NK-92 (cell line): ENCODE results near the gene C1orf74.
"Not testable (repeated sequence)": the region's sequence is repeated elsewhere in the genome, so short reads cannot be mapped to it uniquely, and the experiment has no call there.

Source experiments
- DNase-seq: peaks from one replicate; lab custom pipeline; 2025; ENCODE audit not compliant: unreplicated experiment; lab: John Stamatoyannopoulos, UW

The C1orf74 gene

DNA sequence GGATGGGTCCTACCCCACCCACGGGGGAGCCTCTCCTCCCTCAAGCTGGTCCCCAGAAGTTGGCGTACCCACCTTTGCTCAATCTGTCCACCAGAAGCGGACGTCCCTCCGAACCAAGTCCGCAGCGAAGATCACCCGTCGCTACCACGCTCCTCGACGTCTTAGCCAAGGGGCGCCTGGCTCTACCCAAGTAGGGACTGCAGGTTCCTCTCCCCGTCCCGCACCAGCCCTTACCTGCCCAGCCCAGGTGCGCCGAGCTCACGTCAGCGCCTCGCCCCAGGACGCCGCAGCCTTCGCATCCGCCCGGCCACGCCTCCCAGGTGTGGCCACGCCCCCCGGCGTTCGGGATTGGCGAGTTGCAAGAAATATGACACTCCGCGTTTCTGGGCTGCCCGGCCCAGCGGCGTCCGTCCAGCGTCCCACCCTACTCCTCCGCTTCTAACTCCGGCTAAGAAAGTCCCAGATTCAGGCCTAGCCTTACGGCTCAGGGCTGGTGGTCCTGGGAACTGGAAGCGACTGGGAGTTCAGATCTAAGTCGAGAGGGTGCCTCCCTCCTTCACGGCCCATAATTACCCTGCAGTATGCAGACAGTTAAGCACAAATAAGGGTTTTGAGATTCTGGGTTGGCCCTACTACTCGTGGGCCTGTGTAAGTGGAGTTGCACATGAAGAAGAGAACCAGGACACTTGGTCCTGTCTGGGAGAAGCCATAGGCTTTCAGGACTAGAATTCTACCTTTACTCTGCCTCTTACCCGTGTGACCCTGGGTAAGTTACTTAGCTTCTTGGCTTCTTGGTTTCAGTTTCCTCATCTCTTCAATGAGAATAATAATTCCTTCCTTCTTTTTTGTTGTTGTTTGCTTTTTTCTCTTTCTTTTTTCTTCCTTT, 21.8 kb upstream of the C1orf74 start, which contains the start of gene IRF6:
Gene IRF6 (minus strand): TSS at position 268 of the 886 bp plus-strand sequence. CDS start 4,729 bp downstream, outside the sequence.
- DNase-seq, result no peak

DNA sequence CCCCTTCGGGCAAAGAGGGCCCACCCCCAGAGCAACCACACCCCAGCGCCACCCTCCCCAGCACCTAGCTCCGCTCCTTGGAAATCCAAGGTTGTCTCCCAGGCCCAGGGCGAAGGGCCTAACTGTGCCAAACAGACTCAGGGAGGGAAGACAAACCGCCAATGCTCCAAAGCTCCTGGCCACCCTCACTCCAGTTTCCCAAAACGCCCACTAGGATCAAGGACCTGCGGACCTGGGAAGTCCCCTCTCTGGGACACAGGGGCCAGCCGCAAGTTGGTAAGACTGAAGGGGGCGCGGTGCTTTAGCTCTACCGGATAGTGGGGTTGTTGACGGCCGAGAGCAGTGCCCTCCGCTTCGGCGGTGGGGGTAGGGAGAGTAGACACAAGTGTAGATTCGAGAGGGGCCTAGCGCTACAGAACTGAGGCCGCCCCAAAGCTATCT, 21.0 kb upstream of the C1orf74 start:
- DNase-seq, result no peak

DNA sequence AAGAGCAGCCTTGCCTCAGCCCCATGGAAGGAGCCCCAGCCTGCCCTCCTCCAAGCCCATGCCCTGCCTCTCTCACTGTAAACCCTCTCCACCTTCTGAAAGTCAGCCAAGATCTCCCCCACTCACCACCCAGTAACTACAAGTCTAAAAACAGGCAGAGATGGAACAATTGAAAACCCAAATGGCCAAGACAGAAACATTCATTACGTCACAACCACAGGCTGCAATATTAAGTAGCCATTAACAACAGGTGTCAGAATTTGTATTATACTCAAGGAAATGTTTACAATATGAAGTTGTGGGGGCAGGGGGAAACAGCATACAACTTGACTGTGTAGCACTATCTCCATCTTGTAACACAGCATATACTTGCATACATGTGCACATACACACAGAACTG, 19.2 kb upstream of the C1orf74 start:
- no peak for DNase-seq

DNA sequence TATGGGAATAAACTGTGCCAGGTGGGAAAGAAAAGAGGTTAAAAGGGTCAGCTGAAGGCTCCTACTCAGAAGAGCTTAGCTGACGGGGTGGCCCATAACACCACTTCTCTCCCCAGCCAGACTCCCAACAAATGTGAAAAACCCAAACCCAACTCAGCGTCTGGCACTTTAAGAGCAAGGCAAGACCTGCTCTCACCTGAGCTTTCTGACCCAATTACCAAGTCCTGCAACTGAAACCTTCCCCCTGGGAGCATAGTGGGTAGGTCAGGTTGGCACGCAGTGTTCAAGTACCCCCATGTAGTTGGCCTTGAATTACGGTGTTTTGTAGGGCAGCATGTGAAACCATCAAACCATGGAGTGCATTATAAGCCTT, 18.4 kb upstream of the C1orf74 start:
- DNase-seq, result no peak

DNA sequence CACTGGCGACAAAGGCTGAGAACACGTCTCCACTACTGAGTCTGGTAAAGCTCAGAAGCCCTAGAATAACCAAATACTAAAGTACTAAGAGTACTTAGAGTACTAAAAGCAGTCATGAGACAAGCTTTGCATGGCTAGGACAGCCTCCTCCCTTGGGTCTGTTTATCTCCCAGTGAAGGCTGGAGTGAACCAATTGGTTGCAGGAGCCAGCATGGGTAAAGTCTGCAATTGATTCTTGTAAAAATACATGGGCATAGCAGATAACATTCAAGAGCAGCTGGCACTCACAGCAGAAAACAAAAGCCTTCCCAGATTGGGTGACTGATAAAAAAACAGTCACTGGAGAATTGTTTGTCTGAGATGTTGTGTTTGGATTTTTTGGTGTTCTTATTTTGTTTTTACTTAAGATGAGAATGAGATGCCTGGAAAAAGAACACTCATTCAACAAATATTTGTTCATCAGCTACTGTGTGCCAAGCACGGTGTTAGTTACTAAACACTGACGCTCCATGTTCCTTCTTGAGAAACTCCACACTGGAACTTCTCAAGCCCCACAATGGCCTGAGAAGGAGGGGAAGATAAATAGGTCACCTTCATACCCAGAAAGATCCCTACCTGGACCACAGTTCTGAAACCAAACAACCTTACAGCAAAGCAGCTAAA, 17.9 kb upstream of the C1orf74 start:
- no peak for DNase-seq

DNA sequence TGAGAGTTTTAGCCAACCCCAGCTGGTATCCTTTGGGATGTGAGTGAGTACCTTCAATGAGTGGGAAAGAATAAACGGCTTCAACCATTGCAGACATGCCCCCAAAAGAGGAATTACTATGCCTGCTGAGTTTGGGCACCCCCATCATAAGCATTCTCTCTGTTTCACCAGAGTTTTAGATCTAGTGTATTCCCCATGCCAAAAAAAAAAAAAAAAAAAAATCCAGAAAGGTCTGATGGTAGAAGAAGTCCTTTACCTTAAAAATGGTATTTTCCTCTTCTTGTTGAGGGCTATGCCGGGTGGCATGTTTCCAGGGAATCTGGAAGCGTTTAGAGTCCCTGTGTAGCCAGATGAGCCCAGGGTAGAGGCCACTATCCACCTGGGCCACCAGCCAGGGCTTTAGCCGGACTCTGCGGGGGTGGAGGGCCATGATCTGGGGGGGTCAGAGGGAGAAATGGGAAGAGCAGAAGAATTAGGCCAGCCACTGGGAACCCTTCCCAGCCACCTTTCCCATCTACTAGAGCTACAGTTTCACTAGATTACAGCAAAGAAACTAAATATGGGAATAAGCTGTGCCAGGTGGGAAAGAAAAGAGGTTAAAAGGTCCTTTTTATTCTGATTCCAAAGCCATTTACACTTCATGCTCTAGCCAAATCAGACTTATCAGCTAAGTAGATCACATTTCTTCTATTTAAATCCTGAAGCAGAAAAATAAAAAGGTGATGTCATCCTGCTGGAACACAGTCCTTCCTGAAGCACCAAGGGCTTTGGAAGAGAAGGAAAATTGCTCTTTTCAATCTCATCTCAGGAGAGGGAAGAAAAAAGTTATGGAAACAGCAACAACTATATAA, 16.9 kb upstream of the C1orf74 start:
- no peak for DNase-seq

DNA sequence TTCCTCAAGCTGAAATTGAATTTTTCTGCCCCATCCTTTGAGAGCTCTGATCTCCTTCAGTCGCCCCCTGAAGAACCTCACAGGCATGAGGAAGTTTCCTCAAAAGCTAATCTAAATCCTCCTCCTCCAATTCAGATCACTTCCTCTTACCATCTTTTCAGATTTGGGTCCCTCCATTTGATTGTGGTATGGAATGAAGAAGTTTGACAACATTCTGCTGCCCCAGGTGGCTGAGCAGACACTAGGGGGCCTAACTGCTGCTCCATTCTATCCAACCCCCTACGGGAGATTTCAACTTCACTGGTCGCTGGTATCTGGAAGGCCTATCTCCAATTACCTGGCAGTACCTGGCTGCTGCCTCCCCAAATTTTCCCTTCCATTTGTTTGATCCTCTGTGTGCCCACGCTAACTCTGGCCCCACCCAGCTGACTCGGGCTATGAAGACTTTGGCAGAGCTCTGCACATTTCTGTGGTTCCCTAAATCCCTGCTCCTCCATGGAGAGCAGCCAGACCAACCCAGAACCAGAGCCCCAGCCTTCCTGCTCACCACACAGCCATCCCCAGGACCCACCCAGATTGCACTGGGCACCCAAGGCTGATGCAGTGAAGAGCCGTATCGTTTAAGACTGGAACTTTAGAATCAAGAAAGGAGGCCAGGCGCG, 13.8 kb upstream of the C1orf74 start:
- no peak for DNase-seq

DNA sequence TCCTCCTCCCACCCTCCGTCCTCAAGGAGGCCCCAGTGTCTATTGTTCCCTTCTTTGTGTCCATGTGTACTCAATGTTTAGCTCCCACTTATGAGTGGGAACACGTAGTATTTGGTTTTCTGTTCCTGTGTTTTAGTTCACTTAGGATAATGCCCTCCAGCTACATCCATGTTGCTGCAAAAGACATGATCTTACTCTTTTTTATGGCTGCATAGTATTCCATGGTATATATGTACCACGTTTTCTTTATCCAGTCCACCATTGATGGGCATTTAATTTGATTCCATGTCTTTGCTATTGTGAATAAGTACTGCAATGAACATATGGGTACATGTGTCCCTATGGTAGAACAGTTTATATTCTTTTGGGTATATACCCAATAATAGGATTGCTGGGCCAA, 9.4 kb upstream of the C1orf74 start:
- DNase-seq, result not testable (repeated sequence)

DNA sequence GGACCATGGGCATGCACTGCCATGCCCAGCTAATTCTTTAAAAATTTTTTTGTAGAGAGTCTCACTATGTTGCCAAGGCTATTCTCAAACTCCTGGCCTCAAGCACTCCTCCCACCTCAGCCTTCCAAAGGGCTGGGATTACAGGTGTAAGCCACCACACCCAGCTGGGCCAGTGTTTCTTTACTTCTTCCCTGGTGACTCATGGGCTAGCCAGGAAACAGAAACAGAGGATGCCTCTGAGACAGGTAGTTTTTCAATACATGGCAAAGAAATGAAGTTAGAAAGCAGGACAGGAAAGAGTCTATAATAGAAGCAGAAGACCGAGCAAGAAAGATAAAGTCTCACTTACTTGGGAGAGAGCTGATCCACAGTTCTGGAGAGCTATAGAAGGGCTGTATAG, 7.6 kb upstream of the C1orf74 start:
- no peak for DNase-seq

DNA sequence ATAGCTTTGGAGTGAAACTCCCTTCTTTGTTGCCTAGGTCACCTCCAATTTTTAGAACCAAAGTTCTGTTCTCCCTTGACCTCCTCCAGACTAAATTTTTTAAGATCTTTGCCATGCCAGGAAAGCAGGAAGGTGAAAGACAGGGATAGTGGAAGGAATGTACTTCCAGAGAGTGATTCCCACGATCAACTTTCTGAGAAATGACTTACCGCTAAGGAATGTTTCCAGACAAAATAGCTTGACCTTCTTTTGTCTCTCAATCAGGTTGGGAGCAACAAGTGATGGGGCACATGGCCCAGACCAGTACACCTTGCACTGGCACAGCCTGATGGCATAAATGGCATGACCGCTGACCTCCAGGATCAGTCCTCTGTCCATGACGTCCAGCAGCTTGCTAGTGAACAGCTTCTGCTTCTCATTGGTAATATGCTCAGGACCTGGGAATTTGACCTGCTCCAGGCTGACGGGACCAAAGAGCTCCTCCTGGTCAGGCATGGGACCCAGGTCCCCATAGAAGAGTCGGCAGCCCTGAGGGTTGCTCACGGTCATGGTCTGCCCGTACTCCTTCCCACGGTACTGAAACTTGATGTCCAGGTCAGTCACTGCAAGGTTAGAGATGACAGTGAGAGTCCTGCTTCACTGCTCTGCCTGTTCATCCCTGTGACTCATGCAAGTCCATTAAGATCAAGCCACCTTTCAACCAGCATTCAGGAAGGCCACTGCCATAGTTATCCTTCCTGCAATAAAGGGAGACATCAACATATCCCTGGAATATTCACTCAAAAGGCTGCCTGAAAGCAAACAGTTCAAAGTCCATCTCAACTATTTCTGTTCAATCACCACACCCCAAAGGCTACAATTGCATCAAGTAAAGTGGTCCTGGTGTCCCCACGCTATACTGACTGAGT, 6.2 kb upstream of the C1orf74 start:
- DNase-seq, result no peak

DNA sequence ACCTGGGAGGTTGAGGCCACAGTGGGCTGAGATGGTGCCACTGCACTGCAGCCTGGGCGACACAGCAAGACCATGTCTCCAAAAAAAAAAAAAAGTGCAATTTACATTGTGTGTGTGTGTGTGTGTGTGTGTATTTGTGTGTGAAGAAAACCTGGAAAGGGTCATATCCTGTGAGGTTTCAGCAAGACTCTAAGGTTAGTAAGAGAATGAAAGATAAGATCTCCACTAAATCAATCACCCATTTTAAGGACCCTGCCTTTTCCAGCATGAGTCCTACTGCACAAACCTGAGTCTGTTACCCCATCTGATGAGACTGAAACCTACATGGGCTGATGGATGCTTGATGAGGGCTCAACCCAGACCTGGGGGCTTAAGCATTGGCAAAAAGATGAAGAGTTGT, 4.9 kb upstream of the C1orf74 start:
- DNase-seq, result no peak

DNA sequence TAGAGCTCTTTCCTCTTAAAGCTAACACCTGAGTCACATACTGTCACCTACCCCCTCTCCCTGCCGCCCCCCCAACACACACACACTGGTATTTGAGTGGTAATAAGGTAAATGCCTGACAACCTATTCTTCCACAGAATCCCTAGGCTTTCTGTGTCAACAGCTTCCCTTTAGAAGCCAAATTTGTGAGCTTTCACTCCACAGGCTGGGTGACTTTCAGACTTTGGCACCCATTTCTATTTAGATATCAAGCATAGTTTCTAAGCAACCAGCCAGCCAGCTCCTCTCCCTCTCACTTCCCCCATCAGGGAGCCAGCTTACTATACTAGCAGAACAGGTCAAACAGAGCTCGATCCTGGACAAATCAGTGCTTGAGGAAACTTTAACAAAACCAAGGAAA, 3.2 kb upstream of the C1orf74 start:
- DNase-seq, result no peak

DNA sequence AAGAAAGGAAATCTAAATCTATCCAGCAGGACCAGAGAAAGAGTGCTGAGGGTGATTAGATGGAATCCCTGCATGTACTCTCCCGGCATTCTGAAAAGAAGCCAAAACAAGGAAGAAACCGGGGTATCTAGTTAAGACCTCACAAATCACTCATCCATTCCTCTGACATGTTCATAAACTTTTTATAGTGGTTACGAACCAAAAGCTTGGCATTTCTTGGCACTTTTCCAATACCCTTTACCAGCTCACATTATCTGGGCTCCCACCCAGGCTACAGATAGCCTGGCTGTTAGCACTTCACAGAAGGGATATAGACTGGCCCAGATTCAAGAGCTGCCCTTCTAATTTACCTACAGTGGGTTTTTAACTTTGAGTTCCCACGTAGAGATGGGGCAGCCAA, 1.8 kb upstream of the C1orf74 start:
- no peak for DNase-seq

DNA sequence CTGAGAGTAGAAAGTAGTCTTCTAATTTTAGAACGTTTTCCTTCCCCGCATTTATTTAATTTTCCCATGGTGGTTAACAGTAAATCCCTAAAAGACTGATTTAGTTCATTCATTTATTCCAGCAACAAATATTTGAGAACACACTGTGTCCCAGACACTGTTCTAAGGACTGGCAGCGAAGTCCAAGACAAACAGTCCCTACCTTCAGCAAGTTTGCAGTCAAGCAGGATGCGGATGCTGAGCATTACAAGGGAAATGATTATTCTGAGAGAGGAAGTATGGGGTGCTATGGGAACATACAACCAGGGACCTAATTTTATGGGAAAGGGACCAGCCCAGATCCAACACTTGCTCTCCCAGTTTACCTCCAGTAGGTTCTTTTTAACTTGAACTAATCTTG, 1.2 kb upstream of the C1orf74 start:
- no peak for DNase-seq

DNA sequence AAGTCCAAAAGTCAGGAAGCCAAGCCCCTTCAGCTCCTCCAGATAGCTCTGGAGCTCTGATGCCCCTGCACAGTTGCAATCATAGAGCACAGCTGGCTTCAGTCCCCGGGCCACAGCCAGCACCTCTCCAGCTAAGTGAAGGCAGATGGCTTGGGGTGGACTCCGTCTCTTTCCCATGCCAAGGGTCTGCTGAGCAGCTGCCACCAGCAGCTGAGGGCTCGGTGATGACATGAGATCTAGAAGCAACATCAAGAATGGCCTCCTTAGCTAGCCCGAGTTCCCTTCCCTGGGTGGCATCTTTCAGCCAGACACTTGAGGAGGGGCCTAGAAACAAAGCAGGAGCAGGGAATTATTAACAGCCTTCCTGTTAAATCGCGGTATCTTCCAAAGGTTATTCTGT, 973 bp downstream of the C1orf74 start:
- DNase-seq, result no peak

DNA sequence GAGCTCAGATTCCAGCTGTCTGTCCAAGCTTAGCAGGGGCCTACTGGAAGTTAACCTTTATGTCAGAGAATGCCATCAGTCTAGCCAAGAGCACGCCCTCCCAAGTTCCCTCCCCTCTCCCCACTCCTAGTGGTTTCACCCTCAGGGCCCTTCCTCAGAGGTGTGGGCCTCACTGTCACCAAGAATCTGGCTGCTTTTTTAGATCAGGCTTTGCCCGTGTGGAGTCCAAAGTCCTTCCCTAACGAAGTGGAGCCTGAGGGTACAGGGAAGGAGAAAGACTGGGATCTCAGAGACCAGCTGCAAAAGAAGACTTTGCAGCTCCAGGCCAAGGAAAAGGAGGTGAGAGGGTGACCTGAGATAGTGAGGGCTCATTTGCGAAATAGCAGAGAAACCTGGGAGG, 4.1 kb downstream of the C1orf74 start:
- DNase-seq, result no peak

DNA sequence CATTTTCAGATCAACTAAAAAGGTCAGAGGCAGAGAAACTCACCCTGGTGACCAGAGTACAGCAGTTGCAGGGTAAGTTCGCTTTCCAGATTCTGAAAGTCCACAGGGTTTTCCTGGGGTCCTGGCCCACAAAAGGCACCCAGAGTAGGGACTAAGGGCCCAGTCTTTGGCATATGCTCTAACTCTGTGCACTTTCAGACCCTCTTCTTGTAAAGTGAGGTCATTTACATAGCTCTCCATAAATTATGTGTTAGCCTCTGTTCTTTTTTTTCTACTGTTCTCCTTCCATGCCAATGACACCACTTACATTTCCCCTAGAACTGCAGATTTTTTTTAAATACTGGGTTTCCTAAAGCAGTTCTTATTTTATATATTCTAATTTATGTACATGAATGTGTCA, 6.3 kb downstream of the C1orf74 start:
- no peak for DNase-seq

DNA sequence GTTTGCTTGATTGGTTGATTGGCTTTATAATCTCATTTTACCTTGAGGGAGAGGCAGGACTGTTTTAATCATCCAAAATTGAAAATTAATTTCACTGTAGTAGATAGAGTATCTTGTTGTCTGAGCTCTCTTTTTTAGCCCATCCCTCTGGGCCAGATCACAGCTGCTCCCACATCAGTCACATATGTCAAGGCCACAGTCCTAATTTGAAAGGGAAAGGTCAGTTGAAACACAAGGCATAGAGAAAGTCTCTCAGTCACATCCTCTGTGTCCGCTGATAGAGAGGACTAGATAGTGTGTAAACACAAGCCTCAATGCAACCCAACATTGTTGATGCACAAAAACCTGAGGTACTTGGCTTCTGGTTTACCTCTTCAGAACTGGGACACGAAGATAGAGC, 6.8 kb downstream of the C1orf74 start:
- DNase-seq, result no peak

DNA sequence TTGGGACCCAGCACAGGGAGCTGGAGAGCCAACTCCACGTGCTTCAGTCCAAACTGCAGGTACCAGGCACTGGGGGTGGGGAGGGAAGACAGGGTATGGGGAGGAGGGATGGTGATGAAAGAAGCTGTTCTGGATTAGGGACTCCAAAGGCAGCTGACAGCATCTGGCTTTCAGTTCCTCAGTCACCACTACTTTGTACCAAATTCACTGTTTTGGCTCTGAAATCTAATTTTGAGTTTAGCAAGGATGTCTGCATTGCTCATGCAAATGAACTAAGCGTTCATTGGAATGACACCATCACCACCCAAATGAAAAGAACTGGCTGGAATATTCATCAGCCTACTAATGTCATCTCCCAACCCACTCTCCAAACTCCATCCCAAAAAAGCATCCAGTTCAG, 8.7 kb downstream of the C1orf74 start:
- no peak for DNase-seq

DNA sequence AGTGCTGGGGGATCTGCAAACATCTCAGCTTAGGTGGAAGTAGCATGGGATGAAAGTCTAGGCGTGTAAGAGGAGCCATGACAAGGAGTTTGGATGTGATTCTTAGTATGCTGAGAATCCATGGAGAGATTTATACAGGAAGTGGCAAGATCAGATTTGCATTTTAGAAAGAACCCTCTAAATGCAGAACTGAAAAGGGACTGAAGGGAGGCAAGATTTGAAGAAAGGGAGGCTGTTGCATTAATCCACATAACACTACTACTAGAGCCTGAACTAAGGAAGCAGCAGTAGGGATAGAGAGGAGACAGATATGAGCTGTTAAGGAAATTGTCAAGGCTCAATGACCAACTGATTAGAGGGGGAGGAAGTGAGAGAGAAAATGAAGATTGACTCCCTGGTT, 9.8 kb downstream of the C1orf74 start:
- DNase-seq, result no peak
